Right atrium auricular region (tissue), 2 donors: ENCODE data around the gene BRD3. TPM values are rescaled to one million over a fixed set of nuclear protein-coding genes. Genes with fewer than 3 reads are reported as not detected.

ENCODE experiments used
- DNase-seq: peaks from one replicate; pipeline ENCODE4 v3.0.0-alpha.2; 2019; ENCODE audit warnings: low spot score
- H3K27ac ChIP-seq, 2 donors: fragments of 200-600 bp; sonication (generic); 1 replicate in 1 of 2; 2 replicates in 1 of 2; pipeline ENCODE4 v1.5.1; 2016 to 2019
- H3K27me3 ChIP-seq, 2 donors: fragments of 200-600 bp; sonication (generic); one replicate each; pipeline versions ENCODE4 v1.5.1 to v1.6.0; 2017 to 2019
- H3K36me3 ChIP-seq: fragments of 200-600 bp; sonication (generic); one replicate; pipeline ENCODE4 v1.5.1; 2016
- H3K4me1 ChIP-seq, 2 donors: fragments of 200-600 bp; sonication (generic); one replicate each; pipeline versions ENCODE4 v1.5.1 to v1.6.0; 2017 to 2019
- H3K4me3 ChIP-seq, 2 donors: fragments of 200-600 bp; sonication (generic); 1 replicate in 1 of 2; 2 replicates in 1 of 2; pipeline ENCODE4 v1.5.1; 2017 to 2019; ENCODE audit warnings: mild to moderate bottlenecking in 1 of 2, moderate library complexity in 1 of 2
- H3K9me3 ChIP-seq, 2 donors: fragments of 200-600 bp; sonication (generic); one replicate each; pipeline ENCODE4 v1.5.1; 2019
- CTCF ChIP-seq, 2 donors: fragments of 200-600 bp; sonication (generic); IDR thresholded peaks; one replicate each; pipeline ENCODE4 v1.5.1; 2019; ENCODE audit warnings: antibody characterized with exemption in 2 of 2
- total RNA-seq, 2 donors: library from RNA; depleted of rRNA; stranded (reverse); fragments of >200 nt; gene quantifications; one replicate each; pipeline ENCODE4 v1.1.0, GENCODE V29; 2016

The BRD3 gene
- total RNA-seq, 2 donors from 2014 or later = 14.1 to 18.5 TPM

- DNase-seq = no peak
- TF ChIP-seq CTCF (IDR thresholded peaks at IDR 0.05) = no peak
- H3K27me3 ChIP-seq = no peaks in the 10 kb centered on the region
- peaks cover 19% of the 10 kb centered on the region for H3K36me3 ChIP-seq
- H3K27ac ChIP-seq = no peak overlapping the region
- no peak overlapping the region for H3K4me3 ChIP-seq
- H3K9me3 ChIP-seq = no peaks in the 10 kb centered on the region
- peaks cover 0 to 10% of the 10 kb centered on the region in 2 donors for H3K4me1 ChIP-seq
Measured at GRCh38 chr9:134028076-134028475, 39.8 kb downstream of the BRD3 start.

GRCh38 chr9:134027561-134027960 is 40.3 kb downstream of the BRD3 start:
- peaks cover 14% of the 10 kb centered on the region for H3K36me3 ChIP-seq

GRCh38 chr9:134026981-134027380 is 40.8 kb downstream of the BRD3 start:
- TF ChIP-seq CTCF (IDR thresholded peaks at IDR 0.05) = no peak

More at GRCh38 chr9:134027561-134027960, 40.3 kb downstream of the BRD3 start:
- Histone ChIP-seq H3K27ac (no peak overlapping the region), H3K4me3 (no peak overlapping the region), H3K4me1 (peaks cover 0 to 10% of the 10 kb centered on the region in 2 donors), H3K27me3 (no peaks in the 10 kb centered on the region), H3K9me3 (no peaks in the 10 kb centered on the region)
- no peak for DNase-seq
- TF ChIP-seq CTCF (IDR thresholded peaks at IDR 0.05) = no peak

GRCh38 chr9:134026581-134026980 is 41.2 kb downstream of the BRD3 start:
- no peaks in the 10 kb centered on the region for H3K9me3 ChIP-seq
- no peak for TF ChIP-seq CTCF (IDR thresholded peaks at IDR 0.05)
- peaks cover 6% of the 10 kb centered on the region for H3K36me3 ChIP-seq
- no peak overlapping the region for H3K4me3 ChIP-seq
- peaks cover 0 to 10% of the 10 kb centered on the region in 2 donors for H3K4me1 ChIP-seq
- no peaks in the 10 kb centered on the region for H3K27me3 ChIP-seq
- DNase-seq = no peak
- H3K27ac ChIP-seq = no peak overlapping the region

More at GRCh38 chr9:134026981-134027380, 40.8 kb downstream of the BRD3 start:
- Histone ChIP-seq H3K27ac (no peak overlapping the region), H3K27me3 (no peaks in the 10 kb centered on the region), H3K9me3 (no peaks in the 10 kb centered on the region), H3K4me1 (peaks cover 0 to 10% of the 10 kb centered on the region in 2 donors), H3K36me3 (peaks cover 10% of the 10 kb centered on the region), H3K4me3 (no peak overlapping the region)
- DNase-seq = no peak

- no peak for DNase-seq
- H3K9me3 ChIP-seq = no peaks in the 10 kb centered on the region
- H3K4me3 ChIP-seq = peak overlapping the region; percentile 60 to 80
- no peak for TF ChIP-seq CTCF (IDR thresholded peaks at IDR 0.05)
- no peaks in the 10 kb centered on the region for H3K36me3 ChIP-seq
- H3K27me3 ChIP-seq = no peaks in the 10 kb centered on the region
- H3K27ac ChIP-seq = peak overlapping the region; percentile 48 to 61
- H3K4me1 ChIP-seq = peaks cover 0 to 10% of the 10 kb centered on the region in 2 donors
Measured at GRCh38 chr9:134025606-134026541, 42.0 kb downstream of the BRD3 start.
